GM19239 (cell line): ENCODE measurements around the gene RIC3.

Source experiments
- DNase-seq: peaks from one replicate; pipeline ENCODE4 v3.0.0; 2011; ENCODE audit warnings: low spot score; ENCODE audit not compliant: insufficient read length
- FAIRE-seq: peaks from 2 replicates; lab custom pipeline; 2011; peaks lifted over from hg19 to GRCh38; lab: Jason Lieb, UNC

Gene RIC3

GRCh38 chr11:8092587-8093424, 76.0 kb downstream of the RIC3 start:
- FAIRE-seq (peak; percentile 70), DNase-seq (peak; percentile 61)

GRCh38 chr11:8091721-8092120, 77.1 kb downstream of the RIC3 start:
- no peak for FAIRE-seq
- no peak for DNase-seq

GRCh38 chr11:8090756-8091155, 78.1 kb downstream of the RIC3 start:
- FAIRE-seq, result no peak
- DNase-seq, result no peak

GRCh38 chr11:8089791-8090510, 78.9 kb downstream of the RIC3 start:
- no peak for FAIRE-seq
- no peak for DNase-seq

GRCh38 chr11:8087756-8088155, 81.1 kb downstream of the RIC3 start:
- FAIRE-seq (no peak), DNase-seq (no peak)

GRCh38 chr11:8087185-8087584, 81.6 kb downstream of the RIC3 start:
- no peak for FAIRE-seq
- no peak for DNase-seq

- FAIRE-seq (no peak), DNase-seq (no peak)
Measured at GRCh38 chr11:8086571-8086970, 82.3 kb downstream of the RIC3 start.

GRCh38 chr11:8086001-8086479, 82.8 kb downstream of the RIC3 start:
- FAIRE-seq (no peak), DNase-seq (no peak)

GRCh38 chr11:8085011-8085645, 83.7 kb downstream of the RIC3 start:
- no peak for DNase-seq

GRCh38 chr11:8084352-8084751, 84.5 kb downstream of the RIC3 start:
- FAIRE-seq, result no peak
- no peak for DNase-seq

More at GRCh38 chr11:8085011-8085645, 83.7 kb downstream of the RIC3 start:
- FAIRE-seq, result no peak

- DNase-seq, result no peak
- FAIRE-seq, result no peak
Measured at GRCh38 chr11:8083871-8084281, 84.9 kb downstream of the RIC3 start.

- FAIRE-seq (no peak), DNase-seq (no peak)
Measured at GRCh38 chr11:8083088-8083395, 85.8 kb downstream of the RIC3 start.

GRCh38 chr11:8082391-8083087, 86.3 kb downstream of the RIC3 start:
- DNase-seq, result no peak

GRCh38 chr11:8081591-8082250, 87.1 kb downstream of the RIC3 start:
- DNase-seq, result no peak
- no peak for FAIRE-seq

More at GRCh38 chr11:8082391-8083087, 86.3 kb downstream of the RIC3 start:
- FAIRE-seq, result no peak

- no peak for DNase-seq
Measured at GRCh38 chr11:8080674-8081590, 87.9 kb downstream of the RIC3 start, which contains the start of gene TUB. TSS of gene TUB (plus strand) at chr11:8081211. CDS start at chr11:8081511, 300 bp downstream.

GRCh38 chr11:8080069-8080670, 88.7 kb downstream of the RIC3 start:
- DNase-seq (no peak), FAIRE-seq (no peak)

More at GRCh38 chr11:8080674-8081590, 87.9 kb downstream of the RIC3 start, which contains the start of gene TUB:
- no peak for FAIRE-seq

GRCh38 chr11:8079111-8079675, 89.6 kb downstream of the RIC3 start:
- DNase-seq (no peak), FAIRE-seq (no peak)
